Measurements from ENCODE around the gene CD83. TPM values are rescaled to one million over a fixed set of nuclear protein-coding genes. Genes with fewer than 3 reads are reported as not detected.

CD83 gene
- total and polyA plus RNA-seq, 9 of the 15 experiments (the other 6 are each of a cell fraction or from before 2014, with no cell fraction given), result 2.5 to 4.1 (median 3.4) TPM

DNA sequence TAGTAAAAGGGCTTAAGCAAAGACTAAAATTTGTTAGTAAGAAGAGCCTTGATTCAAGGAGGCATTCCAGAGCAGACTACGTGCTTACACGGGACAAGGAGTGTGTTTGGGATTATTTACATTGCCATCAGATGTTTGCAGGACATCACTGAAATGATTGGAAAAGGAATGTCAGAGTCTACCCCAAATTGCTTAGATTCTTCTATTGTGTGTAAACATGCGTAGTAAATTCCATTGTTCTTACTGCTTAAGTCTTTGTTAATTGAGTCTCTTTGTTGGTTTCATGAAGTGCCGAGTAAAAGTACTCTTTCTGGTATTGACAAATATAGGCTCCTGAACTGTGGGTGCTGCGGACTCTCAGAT is 60.5 kb downstream of the CD83 start (continued):
- TF ChIP-seq ZNF263 (CRISPR knock-in tag; IDR thresholded peaks at IDR 0.05; ENCODE audit: borderline replicate concordance) (no peak), TBL1XR1 (IDR thresholded peaks at IDR 0.05; ENCODE audit: low read length in 2 of 2) (no peak)

DNA sequence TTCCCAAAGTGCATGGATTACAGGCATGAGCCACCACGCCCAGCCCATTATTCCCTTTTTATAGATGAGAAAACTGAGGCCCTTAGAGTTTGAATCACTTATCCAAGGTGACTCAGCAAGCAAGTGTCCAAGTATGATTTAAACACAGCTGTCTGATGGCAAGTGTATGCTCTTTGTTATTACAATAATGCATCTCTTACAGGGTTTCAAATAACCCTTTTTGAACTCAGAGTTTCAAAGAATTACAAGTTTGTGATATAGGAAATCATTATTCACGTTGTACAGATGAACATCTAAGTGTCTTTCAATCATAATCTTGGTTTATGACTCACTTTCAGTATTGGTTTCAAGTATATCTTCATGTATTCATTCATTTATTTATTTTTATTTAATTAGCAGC is 63.0 kb downstream of the CD83 start:
- CTCF ChIA-PET (ENCODE audit: low intra/inter-chr PET ratio), result no interaction called here
- no peak for FAIRE-seq

DNA sequence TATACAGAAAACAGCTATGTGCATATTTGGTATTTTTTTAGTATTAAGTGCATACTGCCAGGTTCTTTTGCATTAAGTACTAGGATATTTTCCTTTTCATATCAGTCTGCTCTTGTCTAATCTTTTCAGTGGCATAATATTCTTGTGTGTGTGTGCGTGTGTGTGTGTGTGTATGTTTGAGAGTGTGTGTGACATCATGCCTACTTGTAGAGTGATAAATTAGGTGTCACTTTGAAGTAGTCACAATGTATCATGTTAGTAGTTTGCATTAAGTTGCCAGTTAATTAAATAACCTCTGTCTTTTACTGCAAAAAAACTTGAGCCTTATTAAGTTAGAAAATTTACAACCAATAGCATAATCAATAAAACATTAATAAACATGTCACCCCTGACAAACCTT is 65.3 kb downstream of the CD83 start:
- Histone ChIP-seq H3K27ac (ENCODE audit: extremely low read depth, low read depth, low read length) (no peak overlapping the region), H4K20me1 (replicated peaks; ENCODE audit: control insufficient read depth, insufficient read depth, low read length) (no peaks in the 10 kb centered on the region), H3K27me3 (ENCODE audit: control insufficient read depth in 2 of 2, insufficient read depth in 2 of 2, low read length in 2 of 2) (peaks cover 22 to 30% of the 10 kb centered on the region in 2 experiments; a peak in 3 of 5 replicates), H3K4me2 (ENCODE audit: insufficient read depth, low read length) (no peak overlapping the region), H3K36me3 (ENCODE audit: control insufficient read depth, insufficient read depth, low read length) (no peaks in the 10 kb centered on the region), H3K9ac (ENCODE audit: insufficient read depth in 1 of 2, low read depth in 2 of 2, low read length in 2 of 2) (no peak overlapping the region), H3K4me3 (no peak overlapping the region), H3K4me1 (replicated peaks in 1 of 2; ENCODE audit: control insufficient read depth in 2 of 2, insufficient read depth in 2 of 2, low read length in 2 of 2) (no peaks in the 10 kb centered on the region), H3K9me3 (replicated peaks; ENCODE audit: control insufficient read depth, insufficient read depth, low read depth, low read length) (0 out of 2 replicates have a peak, but pooled peaks cover 2% of the 10 kb centered on the region), H2AFZ (ENCODE audit: low read depth, low read length) (no peak overlapping the region), H3K79me2 (ENCODE audit: control insufficient read depth, insufficient read depth, low read length) (no peaks in the 10 kb centered on the region), H3K9me1 (ENCODE audit: control insufficient read depth, insufficient read depth, low read length) (no peaks in the 10 kb centered on the region)
- POLR2A ChIA-PET, result interaction anchor here (0.7 to 1.4 kb wide), 2 partner anchors 12 to 137 kb away, joined by 4 to 6 read pairs; no protein-coding TSS in a partner anchor
- DNase-seq (ENCODE audit: extremely low read depth in 1 of 4, low spot score in 3 of 4), result no peak
- CTCF ChIA-PET (ENCODE audit: low intra/inter-chr PET ratio), result no interaction called here
- ATAC-seq, result no peak
- no TSS peak for BruUV-seq (replicated peaks)
- in situ Hi-C loops (cut with MboI), result no loop called here
- WGBS (ENCODE audit: insufficient coverage, low coverage, missing lambda C conversion rate), result 0% methylated on average over 1 of the region's 1 CpG
- TF ChIP-seq MEIS2 (IDR thresholded peaks at IDR 0.05; ENCODE audit: partially characterized antibody) (peak; percentile 41), LEF1 (IDR thresholded peaks at IDR 0.05) (no peak)
- TF ChIP-seq, protein P1, sequence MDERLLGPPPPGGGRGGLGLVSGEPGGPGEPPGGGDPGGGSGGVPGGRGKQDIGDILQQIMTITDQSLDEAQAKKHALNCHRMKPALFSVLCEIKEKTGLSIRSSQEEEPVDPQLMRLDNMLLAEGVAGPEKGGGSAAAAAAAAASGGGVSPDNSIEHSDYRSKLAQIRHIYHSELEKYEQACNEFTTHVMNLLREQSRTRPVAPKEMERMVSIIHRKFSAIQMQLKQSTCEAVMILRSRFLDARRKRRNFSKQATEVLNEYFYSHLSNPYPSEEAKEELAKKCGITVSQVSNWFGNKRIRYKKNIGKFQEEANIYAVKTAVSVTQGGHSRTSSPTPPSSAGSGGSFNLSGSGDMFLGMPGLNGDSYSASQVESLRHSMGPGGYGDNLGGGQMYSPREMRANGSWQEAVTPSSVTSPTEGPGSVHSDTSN (CRISPR knock-in tag; IDR thresholded peaks at IDR 0.05; ENCODE audit: low read depth), result no peak
- TF ChIP-seq, protein P1 (tag; conservative IDR thresholded peaks at IDR 0.05; ENCODE audit: low read depth), result peak; percentile 65
- intact Hi-C loops (cut with micrococcal nuclease), result no loop called here
- FAIRE-seq, result no peak

More for the DNA sequence above, 63.0 kb downstream of the CD83 start:
- no peak for ATAC-seq
- intact Hi-C loops (cut with micrococcal nuclease) (no loop called here), in situ Hi-C loops (cut with MboI) (no loop called here)
- Histone ChIP-seq H4K20me1 (replicated peaks; ENCODE audit: control insufficient read depth, insufficient read depth, low read length) (no peaks in the 10 kb centered on the region), H3K36me3 (ENCODE audit: control insufficient read depth, insufficient read depth, low read length) (no peaks in the 10 kb centered on the region), H3K4me2 (ENCODE audit: insufficient read depth, low read length) (no peak overlapping the region), H3K9ac (ENCODE audit: insufficient read depth in 1 of 2, low read depth in 2 of 2, low read length in 2 of 2) (no peak overlapping the region), H3K79me2 (ENCODE audit: control insufficient read depth, insufficient read depth, low read length) (no peaks in the 10 kb centered on the region), H3K27me3 (ENCODE audit: control insufficient read depth in 2 of 2, insufficient read depth in 2 of 2, low read length in 2 of 2) (peaks cover 29 to 48% of the 10 kb centered on the region in 2 experiments), H3K4me1 (replicated peaks in 1 of 2; ENCODE audit: control insufficient read depth in 2 of 2, insufficient read depth in 2 of 2, low read length in 2 of 2) (no peaks in the 10 kb centered on the region), H3K27ac (ENCODE audit: extremely low read depth, low read depth, low read length) (no peak overlapping the region), H3K4me3 (no peak overlapping the region), H3K9me1 (ENCODE audit: control insufficient read depth, insufficient read depth, low read length) (no peaks in the 10 kb centered on the region), H2AFZ (ENCODE audit: low read depth, low read length) (no peak overlapping the region), H3K9me3 (replicated peaks; ENCODE audit: control insufficient read depth, insufficient read depth, low read depth, low read length) (no peaks in the 10 kb centered on the region)
- BruUV-seq (replicated peaks), result no TSS peak
- DNase-seq (ENCODE audit: extremely low read depth in 1 of 4, low spot score in 3 of 4), result no peak
- 0% methylated on average over 2 of the region's 2 CpGs for WGBS (ENCODE audit: insufficient coverage, low coverage, missing lambda C conversion rate)
- POLR2A ChIA-PET, result no interaction called here
- TF ChIP-seq NFE2 (IDR thresholded peaks at IDR 0.05; ENCODE audit: low read depth) (0 out of 2 replicates have a peak, but pooled peaks have one; percentile 7), NFRKB (IDR thresholded peaks at IDR 0.05; ENCODE audit: low read depth) (no peak)

Data from K562 (cell line).